Common myeloid progenitor, CD34-positive (primary cell): ENCODE results near the gene LTBP1.
"Not testable (repeated sequence)": the region's sequence is repeated elsewhere in the genome, so short reads cannot be mapped to it uniquely, and the experiment has no call there.

ENCODE experiments used
- CTCF ChIA-PET: fragments of 350-600 bp; sonication (Branson Sonifier 250); formaldehyde crosslinking; loops from one replicate; lab custom pipeline; 2021; ENCODE audit warnings: antibody characterized with exemption; lab: Charles Lee
- POLR2A ChIA-PET: fragments of 350-600 bp; sonication (Branson Sonifier 250); formaldehyde crosslinking; loops from one replicate; lab custom pipeline; 2021; ENCODE audit warnings: antibody characterized with exemption; lab: Charles Lee
- DNase-seq, 3 donors: peaks; one replicate each; pipeline versions ENCODE4 v3.0.0 to v3.0.0-alpha.2; 2013
- H3K27ac ChIP-seq, 2 experiments: 1 replicate in 1 of 2; 2 replicates in 1 of 2; pipeline ENCODE4 v1.7.0; 2013; ENCODE audit warnings: inconsistent platforms in 2 of 2, low read length in 2 of 2, mild to moderate bottlenecking in 2 of 2, low read depth in 1 of 2, moderate library complexity in 1 of 2; ENCODE audit not compliant: severe bottlenecking in 2 of 2, insufficient read depth in 1 of 2, poor library complexity in 1 of 2
- H3K27me3 ChIP-seq, 5 experiments: replicated peaks in 2 of 5; 1 replicate in 3 of 5; 2 replicates in 2 of 5; pipeline versions ENCODE4 v1.6.1 to v1.7.0; 2013; ENCODE audit warnings: low read length in 4 of 5, mild to moderate bottlenecking in 2 of 5, moderate library complexity in 2 of 5, inconsistent platforms in 1 of 5; ENCODE audit not compliant: insufficient read depth in 5 of 5, control insufficient read depth in 4 of 5
- H3K36me3 ChIP-seq, 4 experiments: 1 replicate in 2 of 4; 2 replicates in 2 of 4; pipeline versions ENCODE4 v1.6.1 to v1.7.0; 2013; ENCODE audit warnings: low read length in 3 of 4, control low read depth in 1 of 4, mild to moderate bottlenecking in 1 of 4; ENCODE audit not compliant: control insufficient read depth in 4 of 4, insufficient read depth in 4 of 4
- H3K4me1 ChIP-seq, 4 experiments: 1 replicate in 3 of 4; 2 replicates in 1 of 4; pipeline versions ENCODE4 v1.6.1 to v1.7.1; 2013; ENCODE audit warnings: low read length in 3 of 4, mild to moderate bottlenecking in 3 of 4, control low read depth in 1 of 4, inconsistent platforms in 1 of 4, moderate library complexity in 1 of 4; ENCODE audit not compliant: control insufficient read depth in 4 of 4, insufficient read depth in 4 of 4; ENCODE audit errors: control extremely low read depth in 1 of 4
- H3K4me3 ChIP-seq, 7 experiments: 1 replicate in 4 of 7; 2 replicates in 3 of 7; pipeline versions ENCODE4 v1.5.1 to v1.7.0; 2013; ENCODE audit warnings: mild to moderate bottlenecking in 7 of 7, low read length in 6 of 7, moderate library complexity in 6 of 7, inconsistent platforms in 2 of 7, low read depth in 2 of 7, control low read depth in 1 of 7; ENCODE audit not compliant: insufficient read depth in 4 of 7, control insufficient read depth in 1 of 7; ENCODE audit errors: extremely low read depth in 1 of 7
- H3K9me3 ChIP-seq, 5 experiments: 1 replicate in 4 of 5; 2 replicates in 1 of 5; pipeline versions ENCODE4 v1.6.1 to v1.7.1; 2013; ENCODE audit warnings: low read length in 4 of 5, mild to moderate bottlenecking in 2 of 5, inconsistent platforms in 1 of 5, low read depth in 1 of 5, moderate library complexity in 1 of 5; ENCODE audit not compliant: control insufficient read depth in 4 of 5, insufficient read depth in 2 of 5; ENCODE audit errors: control extremely low read depth in 1 of 5
- WGBS: methylation state at CpG from one replicate; pipeline ENCODE4 v1.1.5; 2013; ENCODE audit not compliant: insufficient coverage; 5-methylcytosine and 5-hydroxymethylcytosine counted together

LTBP1 gene

GRCh38 chr2:32963941-32964340 is 17.2 kb downstream of the LTBP1 start:
- no peaks in the 10 kb centered on the region for H3K36me3 ChIP-seq
- no peaks in the 10 kb centered on the region for H3K9me3 ChIP-seq
- ChIA-PET CTCF (no interaction called here), POLR2A (no interaction called here)
- no peak overlapping the region for H3K27ac ChIP-seq
- H3K27me3 ChIP-seq: peaks cover 0 to 2% (median 0%) of the 10 kb centered on the region in 5 experiments
- 100% methylated on average over 3 of the region's 3 CpGs for WGBS
- H3K4me3 ChIP-seq: no peak overlapping the region
- DNase-seq: no peak
- no peaks in the 10 kb centered on the region for H3K4me1 ChIP-seq

- H3K27me3 ChIP-seq: peaks cover 0 to 2% (median 0%) of the 10 kb centered on the region in 5 experiments
- DNase-seq: no peak
- ChIA-PET POLR2A (no interaction called here), CTCF (no interaction called here)
- 100% methylated on average over 1 of the region's 2 CpGs for WGBS
- H3K4me3 ChIP-seq: no peak overlapping the region
- H3K27ac ChIP-seq: no peak overlapping the region
- H3K36me3 ChIP-seq: no peaks in the 10 kb centered on the region
- H3K4me1 ChIP-seq: no peaks in the 10 kb centered on the region
- H3K9me3 ChIP-seq: peaks cover 0 to 4% (median 0%) of the 10 kb centered on the region in 5 experiments
These were observed 18.9 kb downstream of the LTBP1 start for GRCh38 chr2:32965523-32966171.

GRCh38 chr2:32969444-32970162 is 22.9 kb downstream of the LTBP1 start:
- ChIA-PET CTCF (interaction anchor here (0.7 kb wide), 1 partner anchor 22 kb away, joined by 3 read pairs; no protein-coding TSS in a partner anchor), POLR2A (interaction anchor here (0.6 kb wide), 1 partner anchor 49 kb away, joined by 7 read pairs; no protein-coding TSS in a partner anchor)
- no peaks in the 10 kb centered on the region for H3K4me1 ChIP-seq
- no peak overlapping the region for H3K27ac ChIP-seq
- no peak overlapping the region for H3K4me3 ChIP-seq
- no CpG with 5 or more reads among the region's 2 CpGs for WGBS
- no peak for DNase-seq
- peaks cover 0 to 11% (median under 1%) of the 10 kb centered on the region in 5 experiments for H3K9me3 ChIP-seq
- H3K27me3 ChIP-seq: no peaks in the 10 kb centered on the region
- H3K36me3 ChIP-seq: no peaks in the 10 kb centered on the region

- H3K9me3 ChIP-seq: peaks cover 0 to 19% (median 4%) of the 10 kb centered on the region in 5 experiments
- H3K4me1 ChIP-seq, H3K4me3 ChIP-seq, H3K27me3 ChIP-seq, H3K36me3 ChIP-seq, DNase-seq, POLR2A ChIA-PET, H3K27ac ChIP-seq: not testable (repeated sequence)
- WGBS: no CpG with 5 or more reads among the region's 1 CpG
- CTCF ChIA-PET: interaction anchor here (1.1 kb wide), 1 partner anchor 59 kb away, joined by 3 read pairs; no protein-coding TSS in a partner anchor
These were observed 27.0 kb downstream of the LTBP1 start for GRCh38 chr2:32973772-32974171.

GRCh38 chr2:32976409-32977063 is 29.8 kb downstream of the LTBP1 start:
- Histone ChIP-seq H3K9me3 (peaks cover 0 to 16% (median 4%) of the 10 kb centered on the region in 5 experiments), H3K4me1 (no peaks in the 10 kb centered on the region), H3K27me3 (no peaks in the 10 kb centered on the region), H3K27ac (no peak overlapping the region), H3K4me3 (no peak overlapping the region), H3K36me3 (no peaks in the 10 kb centered on the region)
- no peak for DNase-seq
- ChIA-PET CTCF (no interaction called here), POLR2A (no interaction called here)
- 100% methylated on average over 5 of the region's 6 CpGs for WGBS

- Histone ChIP-seq H3K36me3 (no peaks in the 10 kb centered on the region), H3K27me3 (no peaks in the 10 kb centered on the region), H3K4me3 (no peak overlapping the region), H3K27ac (no peak overlapping the region), H3K9me3 (peaks cover 0 to 16% (median 4%) of the 10 kb centered on the region in 5 experiments), H3K4me1 (no peaks in the 10 kb centered on the region)
- 98% methylated on average over 6 of the region's 6 CpGs for WGBS
- DNase-seq: no peak
- ChIA-PET POLR2A (no interaction called here), CTCF (no interaction called here)
These were observed 30.5 kb downstream of the LTBP1 start for GRCh38 chr2:32977228-32977758.
